HT1080 (cell line): ENCODE measurements around the gene UTS2. TPM values are rescaled to one million over a fixed set of nuclear protein-coding genes. Genes with fewer than 3 reads are reported as not detected.

ENCODE experiments used
- DNase-seq: peaks from one replicate; pipeline ENCODE4 v3.0.0-alpha.2; 2015; ENCODE audit warnings: low read depth
- total RNA-seq: library from RNA; depleted of rRNA; stranded (reverse); fragments of >200 nt; shearing (Covaris generic); gene quantifications from 2 replicates; pipeline ENCODE4 v1.2.3, GENCODE V29; 2014; rRNA removed

Gene UTS2
- total RNA-seq, 1 experiment from 2014 or later, result not detected

- DNase-seq, result no peak
Measured at GRCh38 chr1:7813677-7814373, 39.0 kb downstream of the UTS2 start.

DNA sequence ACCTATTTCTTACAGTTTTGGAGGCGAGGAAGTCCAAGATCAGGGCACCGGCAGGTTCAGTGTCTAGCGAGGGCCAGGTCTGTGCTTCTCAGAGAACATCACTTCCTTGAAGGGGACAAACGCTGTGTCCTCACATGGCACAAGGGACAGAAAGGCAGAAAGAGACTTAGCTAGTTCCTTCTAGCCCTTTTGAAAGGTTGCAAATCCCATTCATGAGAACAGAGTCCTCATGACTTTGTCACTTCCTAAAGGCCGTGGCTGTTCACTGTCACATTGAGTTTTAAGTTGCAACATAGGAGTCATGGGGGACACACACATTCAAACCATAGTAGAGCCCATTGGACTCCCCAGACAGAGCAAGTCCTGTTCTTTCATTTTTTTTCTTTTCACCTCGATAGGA lies 41.4 kb downstream of the UTS2 start:
- no peak for DNase-seq

DNA sequence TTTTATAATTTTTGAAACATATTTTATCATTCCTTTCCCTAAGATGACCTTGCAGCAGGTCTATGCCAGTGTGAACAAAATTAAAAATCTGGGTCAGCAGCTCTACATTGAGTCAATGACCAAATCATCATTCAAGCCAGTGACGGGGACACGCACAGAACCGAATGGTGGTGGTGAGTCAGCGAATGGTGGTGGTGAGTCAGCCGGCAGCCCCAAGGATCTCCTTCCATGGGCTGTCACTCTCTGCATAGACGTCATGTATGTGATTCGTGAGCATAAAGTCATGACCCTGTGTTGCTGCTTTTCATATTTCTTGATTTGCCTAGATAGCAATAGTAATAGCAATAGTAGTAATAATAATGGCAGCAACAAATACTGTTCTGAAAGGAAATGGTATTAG lies 42.5 kb downstream of the UTS2 start:
- peak; percentile 93 for DNase-seq

DNA sequence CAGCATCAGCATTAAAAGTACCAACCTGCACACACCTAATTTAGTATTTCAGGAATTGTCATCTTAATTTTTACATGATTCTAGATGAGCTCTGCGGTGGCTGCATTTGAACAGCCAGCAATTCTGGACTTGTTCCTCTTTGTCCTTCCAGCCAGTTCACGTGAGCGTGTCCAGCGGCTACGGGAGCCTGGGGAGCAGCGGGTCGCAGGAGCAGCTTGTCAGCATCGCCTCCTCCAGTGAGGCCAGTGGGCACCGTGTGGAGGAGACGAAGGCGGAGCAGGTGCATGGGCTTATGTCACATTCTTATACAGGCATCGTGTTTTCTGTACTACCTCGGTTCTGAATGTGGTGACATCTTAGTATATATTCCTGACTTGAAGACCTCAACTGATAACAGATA lies 43.1 kb downstream of the UTS2 start:
- no peak for DNase-seq

DNA sequence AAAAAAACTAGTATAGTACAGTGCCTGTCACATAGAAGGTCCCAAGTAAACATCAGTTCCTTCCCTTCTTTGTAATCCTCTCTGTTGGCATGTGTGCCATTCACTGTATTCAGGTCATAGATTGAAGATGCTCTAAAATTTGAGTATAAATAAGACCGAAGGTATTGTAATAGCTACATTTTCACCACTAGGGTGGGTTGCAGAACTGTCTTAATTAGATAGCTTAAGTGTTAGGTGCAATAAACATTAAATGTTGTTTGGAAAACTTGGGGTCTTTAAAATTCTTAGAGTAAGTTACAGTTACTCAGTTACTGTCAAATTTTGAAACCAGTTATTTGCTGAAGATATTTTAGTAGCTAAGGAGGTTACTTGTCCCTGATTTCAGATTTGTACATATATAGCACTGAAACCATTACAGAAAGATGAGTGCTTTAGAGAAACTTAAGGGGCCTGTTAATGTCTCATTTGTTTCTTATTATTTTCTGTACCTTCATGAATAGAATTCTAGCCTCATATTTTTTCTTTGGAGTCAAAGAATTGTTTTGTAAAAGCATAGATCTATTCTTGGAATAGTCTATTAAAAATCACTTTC lies 44.5 kb downstream of the UTS2 start:
- DNase-seq, result peak; percentile 31

GRCh38 chr1:7805460-7805859 lies 47.4 kb downstream of the UTS2 start:
- DNase-seq, result no peak

Other genes starting within 250 kb of the UTS2 start
- 66.6 and 81.3 TPM in 2 replicates for gene VAMP3, start 81.8 kb downstream of the UTS2 start, total RNA-seq
- 2.7 and 3.6 TPM in 2 replicates for gene PER3, start 68.8 kb downstream of the UTS2 start, total RNA-seq
- gene TNFRSF9, start 87.8 kb upstream of the UTS2 start, total RNA-seq, result 1.3 and 2.8 TPM in 2 replicates
- 274 and 280 TPM in 2 replicates for gene PARK7, start 108.6 kb upstream of the UTS2 start, total RNA-seq
- gene ERRFI1, start 173.2 kb upstream of the UTS2 start, total RNA-seq, result 143 and 169 TPM in 2 replicates